HEK293 (cell line): Measurements from ENCODE around the gene PLEKHG2.

Source experiments
- BCL11A ChIP-seq: fragments of 450-650 bp; formaldehyde crosslinking; IDR thresholded peaks from 2 replicates; pipeline ENCODE4 v1.5.1; 2016; ENCODE audit warnings: low read depth, missing biosample characterization, missing genetic modification characterization
- FEZF1 ChIP-seq: fragments of 450-650 bp; formaldehyde crosslinking; IDR thresholded peaks from 2 replicates; pipeline ENCODE4 v1.5.1; 2016; ENCODE audit warnings: missing biosample characterization, missing genetic modification characterization
- GLIS1 ChIP-seq: fragments of 450-650 bp; formaldehyde crosslinking; IDR thresholded peaks from 2 replicates; pipeline ENCODE4 v1.5.1; 2016; ENCODE audit warnings: missing biosample characterization, missing genetic modification characterization
- GLIS2 ChIP-seq: fragments of 450-650 bp; formaldehyde crosslinking; IDR thresholded peaks from 2 replicates; pipeline ENCODE4 v1.5.1; 2016; ENCODE audit warnings: missing biosample characterization, missing genetic modification characterization
- KLF10 ChIP-seq: fragments of 450-650 bp; IDR thresholded peaks from 2 replicates; pipeline ENCODE4 v1.5.1; 2018; ENCODE audit warnings: missing biosample characterization, mild to moderate bottlenecking, missing genetic modification characterization
- KLF9 ChIP-seq: fragments of 450-650 bp; formaldehyde crosslinking; IDR thresholded peaks from 2 replicates; pipeline ENCODE4 v1.5.1; 2016; ENCODE audit warnings: missing biosample characterization, missing genetic modification characterization, low read depth
- MEIS1 ChIP-seq: sonication (generic); formaldehyde crosslinking; IDR thresholded peaks from 2 replicates; pipeline ENCODE4 v1.8.1; 2022; ENCODE audit warnings: missing genetic modification reagents, mild to moderate bottlenecking, borderline replicate concordance
- MZF1 ChIP-seq: fragments of 450-650 bp; formaldehyde crosslinking; IDR thresholded peaks from 2 replicates; pipeline ENCODE4 v1.5.1; 2017; ENCODE audit warnings: missing biosample characterization, missing genetic modification characterization, borderline replicate concordance
- OSR2 ChIP-seq: fragments of 450-650 bp; formaldehyde crosslinking; IDR thresholded peaks from 2 replicates; pipeline ENCODE4 v1.5.1; 2016; ENCODE audit warnings: missing biosample characterization, missing genetic modification characterization
- OVOL3 ChIP-seq: fragments of 450-650 bp; formaldehyde crosslinking; IDR thresholded peaks from 2 replicates; pipeline ENCODE4 v1.5.1; 2016; ENCODE audit warnings: missing biosample characterization, missing genetic modification characterization
- PRDM1 ChIP-seq: fragments of 450-650 bp; formaldehyde crosslinking; IDR thresholded peaks from 2 replicates; pipeline ENCODE4; 2016; ENCODE audit warnings: missing biosample characterization, missing genetic modification characterization
- SALL2 ChIP-seq: fragments of 450-650 bp; formaldehyde crosslinking; IDR thresholded peaks from 2 replicates; pipeline ENCODE4 v1.5.0; 2017; ENCODE audit warnings: missing biosample characterization, mild to moderate bottlenecking, missing genetic modification characterization, borderline replicate concordance
- SCRT2 ChIP-seq: fragments of 450-650 bp; formaldehyde crosslinking; IDR thresholded peaks from 2 replicates; pipeline ENCODE4 v1.5.1; 2016; ENCODE audit warnings: missing biosample characterization, missing genetic modification characterization
- ZBTB7A ChIP-seq: fragments of 450-650 bp; formaldehyde crosslinking; IDR thresholded peaks from 2 replicates; pipeline ENCODE4 v1.5.1; 2016; ENCODE audit warnings: low read depth, missing biosample characterization, missing genetic modification characterization
- ZEB2 ChIP-seq: fragments of 450-650 bp; formaldehyde crosslinking; IDR thresholded peaks from 2 replicates; pipeline ENCODE4 v1.5.1; 2016; ENCODE audit warnings: missing biosample characterization, missing genetic modification characterization
- ZFHX2 ChIP-seq: fragments of 450-650 bp; formaldehyde crosslinking; conservative IDR thresholded peaks from 2 replicates; pipeline ENCODE4 v1.5.1; 2016; ENCODE audit warnings: missing biosample characterization, missing genetic modification characterization
- ZFP69B ChIP-seq: fragments of 450-650 bp; formaldehyde crosslinking; IDR thresholded peaks from 2 replicates; pipeline ENCODE4 v1.5.1; 2016; ENCODE audit warnings: missing biosample characterization, missing genetic modification characterization
- ZNF175 ChIP-seq: fragments of 450-650 bp; formaldehyde crosslinking; IDR thresholded peaks from 2 replicates; pipeline ENCODE4 v1.5.1; 2016; ENCODE audit warnings: missing biosample characterization, missing genetic modification characterization
- ZNF2 ChIP-seq: fragments of 450-650 bp; formaldehyde crosslinking; IDR thresholded peaks from 2 replicates; pipeline ENCODE4 v1.5.1; 2016; ENCODE audit warnings: missing biosample characterization, missing genetic modification characterization
- ZNF248 ChIP-seq: fragments of 450-650 bp; formaldehyde crosslinking; IDR thresholded peaks from 2 replicates; pipeline ENCODE4 v1.5.1; 2017; ENCODE audit warnings: missing biosample characterization, missing genetic modification characterization
- ZNF350 ChIP-seq: fragments of 450-650 bp; formaldehyde crosslinking; IDR thresholded peaks from 2 replicates; pipeline ENCODE4 v1.5.0; 2017; ENCODE audit warnings: missing biosample characterization, mild to moderate bottlenecking, missing genetic modification characterization
- ZNF423 ChIP-seq: fragments of 450-650 bp; formaldehyde crosslinking; IDR thresholded peaks from 2 replicates; pipeline ENCODE4 v1.5.1; 2016; ENCODE audit warnings: missing biosample characterization, missing genetic modification characterization
- ZNF501 ChIP-seq: fragments of 450-650 bp; formaldehyde crosslinking; IDR thresholded peaks from 2 replicates; pipeline ENCODE4 v1.5.1; 2016; ENCODE audit warnings: missing biosample characterization, missing genetic modification characterization
- ZNF558 ChIP-seq: fragments of 450-650 bp; formaldehyde crosslinking; IDR thresholded peaks from 2 replicates; pipeline ENCODE4 v1.5.1; 2016; ENCODE audit warnings: missing biosample characterization, missing genetic modification characterization
- ZNF664 ChIP-seq: fragments of 450-650 bp; formaldehyde crosslinking; IDR thresholded peaks from 2 replicates; pipeline ENCODE4 v1.5.1; 2016; ENCODE audit warnings: missing biosample characterization, missing genetic modification characterization
- ZSCAN23 ChIP-seq: fragments of 450-650 bp; formaldehyde crosslinking; IDR thresholded peaks from 2 replicates; pipeline ENCODE4 v1.5.1; 2016; ENCODE audit warnings: missing biosample characterization, missing genetic modification characterization
- TF ChIP-seq, protein P1 (sequence below): fragments of 450-650 bp; formaldehyde crosslinking; IDR thresholded peaks from 2 replicates; pipeline ENCODE4 v1.5.1; 2017; ENCODE audit warnings: missing biosample characterization, missing genetic modification characterization
- TF ChIP-seq, protein P2 (sequence below): fragments of 450-650 bp; formaldehyde crosslinking; IDR thresholded peaks from 2 replicates; pipeline ENCODE4 v1.5.1; 2016; ENCODE audit warnings: missing biosample characterization, missing genetic modification characterization
- TF ChIP-seq, protein P3 (sequence below): sonication (generic); formaldehyde crosslinking; IDR thresholded peaks from 2 replicates; pipeline ENCODE4 v1.8.1; 2022; ENCODE audit warnings: mild to moderate bottlenecking, moderate library complexity, missing genetic modification reagents
- TF ChIP-seq, protein P4 (sequence below): fragments of 450-650 bp; formaldehyde crosslinking; IDR thresholded peaks from 2 replicates; pipeline ENCODE4; 2016; ENCODE audit warnings: missing biosample characterization, missing genetic modification characterization
- TF ChIP-seq, protein P5 (sequence below): fragments of 450-650 bp; formaldehyde crosslinking; IDR thresholded peaks from 2 replicates; pipeline ENCODE4 v1.5.1; 2016; ENCODE audit warnings: missing biosample characterization, missing genetic modification characterization
- TF ChIP-seq, protein P6 (sequence below): fragments of 450-650 bp; formaldehyde crosslinking; IDR thresholded peaks from 2 replicates; pipeline ENCODE4 v1.5.1; 2016; ENCODE audit warnings: missing biosample characterization, missing genetic modification characterization

Gene PLEKHG2

DNA sequence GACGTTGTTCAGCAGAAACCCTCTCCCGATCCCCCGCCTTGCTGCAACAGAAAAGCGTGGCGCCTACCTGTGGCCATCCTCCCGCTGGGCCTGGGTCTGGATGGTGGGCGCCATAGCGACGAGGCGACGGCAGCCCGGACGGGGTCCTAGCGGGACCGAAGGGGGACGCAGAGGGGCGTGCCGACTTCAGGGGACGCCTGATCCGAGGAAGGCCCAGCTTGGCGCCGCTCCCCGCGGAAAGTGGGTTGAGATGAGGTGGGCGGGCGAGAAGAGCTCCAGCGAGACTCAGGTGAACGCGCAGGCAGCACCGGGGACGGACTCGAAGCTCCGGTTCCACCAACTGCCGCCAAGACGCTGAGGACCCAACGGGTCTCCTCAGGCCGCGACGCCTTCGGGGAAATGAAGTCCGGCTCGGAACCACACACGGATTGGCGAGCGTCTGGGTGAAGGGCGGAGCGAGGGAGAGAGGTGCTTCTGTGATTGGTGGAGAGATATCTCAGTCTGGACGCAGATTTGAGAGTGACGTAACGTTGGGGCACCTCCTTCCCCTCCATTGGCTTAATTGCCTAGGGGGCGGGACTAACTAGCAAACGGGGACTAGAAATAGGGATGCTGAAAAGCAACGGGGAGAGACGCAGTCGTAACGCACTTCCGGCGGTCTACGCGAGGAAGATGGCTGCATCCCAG is 21.6 kb upstream of the PLEKHG2 start, which contains the start of the genes MED29 and PAF1 (continued):
- TF ChIP-seq PRDM1 (tag by site-specific recombination), result peak; percentile 58; the same call in 1 of the 2 replicates
- peak; percentile 62 for TF ChIP-seq KLF10
- TF ChIP-seq ZNF248 (tag by site-specific recombination), result 0 out of 2 replicates have a peak, but pooled peaks have one; percentile 1
- TF ChIP-seq OSR2 (tag by site-specific recombination), result no peak
- peak; percentile 99 for TF ChIP-seq KLF9 (tag by site-specific recombination)
- peak; percentile 100 for TF ChIP-seq SCRT2 (tag by site-specific recombination)
- TF ChIP-seq ZEB2 (tag by site-specific recombination), result peak; percentile 99
- TF ChIP-seq ZNF2, result peak; percentile 97
- TF ChIP-seq, protein P1, sequence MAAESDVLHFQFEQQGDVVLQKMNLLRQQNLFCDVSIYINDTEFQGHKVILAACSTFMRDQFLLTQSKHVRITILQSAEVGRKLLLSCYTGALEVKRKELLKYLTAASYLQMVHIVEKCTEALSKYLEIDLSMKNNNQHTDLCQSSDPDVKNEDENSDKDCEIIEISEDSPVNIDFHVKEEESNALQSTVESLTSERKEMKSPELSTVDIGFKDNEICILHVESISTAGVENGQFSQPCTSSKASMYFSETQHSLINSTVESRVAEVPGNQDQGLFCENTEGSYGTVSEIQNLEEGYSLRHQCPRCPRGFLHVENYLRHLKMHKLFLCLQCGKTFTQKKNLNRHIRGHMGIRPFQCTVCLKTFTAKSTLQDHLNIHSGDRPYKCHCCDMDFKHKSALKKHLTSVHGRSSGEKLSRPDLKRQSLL, result peak; percentile 82
- TF ChIP-seq, protein P2, sequence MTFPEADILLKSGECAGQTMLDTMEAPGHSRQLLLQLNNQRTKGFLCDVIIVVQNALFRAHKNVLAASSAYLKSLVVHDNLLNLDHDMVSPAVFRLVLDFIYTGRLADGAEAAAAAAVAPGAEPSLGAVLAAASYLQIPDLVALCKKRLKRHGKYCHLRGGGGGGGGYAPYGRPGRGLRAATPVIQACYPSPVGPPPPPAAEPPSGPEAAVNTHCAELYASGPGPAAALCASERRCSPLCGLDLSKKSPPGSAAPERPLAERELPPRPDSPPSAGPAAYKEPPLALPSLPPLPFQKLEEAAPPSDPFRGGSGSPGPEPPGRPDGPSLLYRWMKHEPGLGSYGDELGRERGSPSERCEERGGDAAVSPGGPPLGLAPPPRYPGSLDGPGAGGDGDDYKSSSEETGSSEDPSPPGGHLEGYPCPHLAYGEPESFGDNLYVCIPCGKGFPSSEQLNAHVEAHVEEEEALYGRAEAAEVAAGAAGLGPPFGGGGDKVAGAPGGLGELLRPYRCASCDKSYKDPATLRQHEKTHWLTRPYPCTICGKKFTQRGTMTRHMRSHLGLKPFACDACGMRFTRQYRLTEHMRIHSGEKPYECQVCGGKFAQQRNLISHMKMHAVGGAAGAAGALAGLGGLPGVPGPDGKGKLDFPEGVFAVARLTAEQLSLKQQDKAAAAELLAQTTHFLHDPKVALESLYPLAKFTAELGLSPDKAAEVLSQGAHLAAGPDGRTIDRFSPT (tag by site-specific recombination), result peak; percentile 84; the same call in 1 of the 2 replicates
- peak; percentile 92 for TF ChIP-seq ZFP69B (tag by site-specific recombination)
- TF ChIP-seq ZNF350 (tag by site-specific recombination), result no peak
- TF ChIP-seq ZSCAN23 (tag by site-specific recombination), result peak; percentile 94
- no peak for TF ChIP-seq ZNF423
- 0 out of 2 replicates have a peak, but pooled peaks have one; percentile 27 for TF ChIP-seq ZNF664
- TF ChIP-seq ZNF175, result no peak
- TF ChIP-seq ZNF501 (tag by site-specific recombination), result peak; percentile 97
- peak; percentile 45; the same call in 1 of the 2 replicates for TF ChIP-seq BCL11A (tag by site-specific recombination)
- peak; percentile 90 for TF ChIP-seq OVOL3 (tag by site-specific recombination)
- peak; percentile 89 for TF ChIP-seq GLIS1 (tag by site-specific recombination)
- peak; percentile 97 for TF ChIP-seq GLIS2
- TF ChIP-seq MZF1 (tag by site-specific recombination), result peak; percentile 91
- TF ChIP-seq MEIS1 (CRISPR knock-in tag), result no peak
- TF ChIP-seq, protein P3, sequence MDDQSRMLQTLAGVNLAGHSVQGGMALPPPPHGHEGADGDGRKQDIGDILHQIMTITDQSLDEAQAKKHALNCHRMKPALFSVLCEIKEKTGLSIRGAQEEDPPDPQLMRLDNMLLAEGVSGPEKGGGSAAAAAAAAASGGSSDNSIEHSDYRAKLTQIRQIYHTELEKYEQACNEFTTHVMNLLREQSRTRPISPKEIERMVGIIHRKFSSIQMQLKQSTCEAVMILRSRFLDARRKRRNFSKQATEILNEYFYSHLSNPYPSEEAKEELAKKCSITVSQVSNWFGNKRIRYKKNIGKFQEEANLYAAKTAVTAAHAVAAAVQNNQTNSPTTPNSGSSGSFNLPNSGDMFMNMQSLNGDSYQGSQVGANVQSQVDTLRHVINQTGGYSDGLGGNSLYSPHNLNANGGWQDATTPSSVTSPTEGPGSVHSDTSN (CRISPR knock-in tag), result peak; percentile 81
- TF ChIP-seq SALL2 (tag by site-specific recombination), result peak; percentile 90; the same call in 1 of the 2 replicates
- TF ChIP-seq, protein P4, sequence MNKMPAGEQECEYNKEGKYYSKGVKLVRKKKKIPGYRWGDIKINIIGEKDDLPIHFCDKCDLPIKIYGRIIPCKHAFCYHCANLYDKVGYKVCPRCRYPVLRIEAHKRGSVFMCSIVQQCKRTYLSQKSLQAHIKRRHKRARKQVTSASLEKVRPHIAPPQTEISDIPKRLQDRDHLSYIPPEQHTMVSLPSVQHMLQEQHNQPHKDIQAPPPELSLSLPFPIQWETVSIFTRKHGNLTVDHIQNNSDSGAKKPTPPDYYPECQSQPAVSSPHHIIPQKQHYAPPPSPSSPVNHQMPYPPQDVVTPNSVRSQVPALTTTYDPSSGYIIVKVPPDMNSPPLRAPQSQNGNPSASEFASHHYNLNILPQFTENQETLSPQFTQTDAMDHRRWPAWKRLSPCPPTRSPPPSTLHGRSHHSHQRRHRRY (tag by site-specific recombination), result no peak
- TF ChIP-seq ZNF558 (tag by site-specific recombination), result no peak; the same call in 1 of the 2 replicates
- TF ChIP-seq, protein P5, sequence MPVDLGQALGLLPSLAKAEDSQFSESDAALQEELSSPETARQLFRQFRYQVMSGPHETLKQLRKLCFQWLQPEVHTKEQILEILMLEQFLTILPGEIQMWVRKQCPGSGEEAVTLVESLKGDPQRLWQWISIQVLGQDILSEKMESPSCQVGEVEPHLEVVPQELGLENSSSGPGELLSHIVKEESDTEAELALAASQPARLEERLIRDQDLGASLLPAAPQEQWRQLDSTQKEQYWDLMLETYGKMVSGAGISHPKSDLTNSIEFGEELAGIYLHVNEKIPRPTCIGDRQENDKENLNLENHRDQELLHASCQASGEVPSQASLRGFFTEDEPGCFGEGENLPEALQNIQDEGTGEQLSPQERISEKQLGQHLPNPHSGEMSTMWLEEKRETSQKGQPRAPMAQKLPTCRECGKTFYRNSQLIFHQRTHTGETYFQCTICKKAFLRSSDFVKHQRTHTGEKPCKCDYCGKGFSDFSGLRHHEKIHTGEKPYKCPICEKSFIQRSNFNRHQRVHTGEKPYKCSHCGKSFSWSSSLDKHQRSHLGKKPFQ (tag by site-specific recombination), result no peak
- peak; percentile 100 for TF ChIP-seq ZBTB7A (tag by site-specific recombination)
- TF ChIP-seq, protein P6, sequence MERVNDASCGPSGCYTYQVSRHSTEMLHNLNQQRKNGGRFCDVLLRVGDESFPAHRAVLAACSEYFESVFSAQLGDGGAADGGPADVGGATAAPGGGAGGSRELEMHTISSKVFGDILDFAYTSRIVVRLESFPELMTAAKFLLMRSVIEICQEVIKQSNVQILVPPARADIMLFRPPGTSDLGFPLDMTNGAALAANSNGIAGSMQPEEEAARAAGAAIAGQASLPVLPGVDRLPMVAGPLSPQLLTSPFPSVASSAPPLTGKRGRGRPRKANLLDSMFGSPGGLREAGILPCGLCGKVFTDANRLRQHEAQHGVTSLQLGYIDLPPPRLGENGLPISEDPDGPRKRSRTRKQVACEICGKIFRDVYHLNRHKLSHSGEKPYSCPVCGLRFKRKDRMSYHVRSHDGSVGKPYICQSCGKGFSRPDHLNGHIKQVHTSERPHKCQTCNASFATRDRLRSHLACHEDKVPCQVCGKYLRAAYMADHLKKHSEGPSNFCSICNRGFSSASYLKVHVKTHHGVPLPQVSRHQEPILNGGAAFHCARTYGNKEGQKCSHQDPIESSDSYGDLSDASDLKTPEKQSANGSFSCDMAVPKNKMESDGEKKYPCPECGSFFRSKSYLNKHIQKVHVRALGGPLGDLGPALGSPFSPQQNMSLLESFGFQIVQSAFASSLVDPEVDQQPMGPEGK (tag by site-specific recombination), result peak; percentile 99
- TF ChIP-seq FEZF1 (tag by site-specific recombination), result peak; percentile 60
- TF ChIP-seq ZFHX2, result peak; percentile 97
